Effector memory CD4-positive, alpha-beta T cell (primary cell): ENCODE data around the gene TOM1L1.
A peak's percentile ranks its signal among the peaks of the same experiment; 100 is the strongest.

Experiments
- DNase-seq, 3 donors: peaks; one replicate each; pipeline ENCODE4 v3.0.0-alpha.2; 2020
- H3K27ac ChIP-seq: 2 replicates; pipeline ENCODE4 v1.7.0; 2013; ENCODE audit warnings: mild to moderate bottlenecking, low read length, moderate library complexity; ENCODE audit not compliant: insufficient read depth, poor library complexity, severe bottlenecking
- H3K27me3 ChIP-seq: replicated peaks from 2 replicates; pipeline ENCODE4 v1.7.0; 2013; ENCODE audit warnings: mild to moderate bottlenecking, low read length; ENCODE audit not compliant: insufficient read depth, control insufficient read depth, poor library complexity, severe bottlenecking
- H3K36me3 ChIP-seq: 2 replicates; pipeline ENCODE4 v1.7.0; 2013; ENCODE audit warnings: mild to moderate bottlenecking, low read length, moderate library complexity; ENCODE audit not compliant: control insufficient read depth, insufficient read depth
- H3K4me1 ChIP-seq: 2 replicates; pipeline ENCODE4 v1.7.0; 2013; ENCODE audit warnings: low read length, mild to moderate bottlenecking; ENCODE audit not compliant: control insufficient read depth, insufficient read depth, poor library complexity, severe bottlenecking
- H3K4me3 ChIP-seq: 2 replicates; pipeline ENCODE4 v1.7.0; 2013; ENCODE audit warnings: low read length, low read depth, mild to moderate bottlenecking; ENCODE audit not compliant: insufficient read depth, poor library complexity, severe bottlenecking
- H3K9me3 ChIP-seq: 2 replicates; pipeline ENCODE4 v1.7.0; 2013; ENCODE audit warnings: mild to moderate bottlenecking, low read length, moderate library complexity; ENCODE audit not compliant: control insufficient read depth

Gene TOM1L1

DNA sequence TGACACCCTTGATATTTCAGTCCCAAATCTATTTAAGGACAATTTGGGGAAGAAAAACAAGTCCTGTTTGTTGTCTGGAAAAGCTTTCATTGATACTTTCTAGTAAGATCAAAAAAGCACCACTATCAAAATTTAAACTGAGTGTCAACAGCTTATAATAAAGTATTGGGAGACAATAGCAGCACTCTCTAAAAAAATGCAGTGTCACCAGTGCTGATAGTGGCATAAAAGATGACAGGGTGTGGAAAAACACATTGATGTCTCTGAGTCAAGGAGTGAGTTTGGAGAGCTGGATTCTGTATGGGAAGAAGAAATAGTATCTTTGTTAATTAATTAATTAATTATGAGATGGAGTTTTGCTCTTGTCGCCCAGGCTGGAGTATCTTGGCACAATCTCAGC, 8.3 kb upstream of the TOM1L1 start:
- H3K27ac ChIP-seq, result no peak overlapping the region
- no peak for DNase-seq
- no peak overlapping the region for H3K4me3 ChIP-seq
- H3K36me3 ChIP-seq, result no peaks in the 10 kb centered on the region
- H3K9me3 ChIP-seq, result no peaks in the 10 kb centered on the region
- H3K27me3 ChIP-seq, result no peaks in the 10 kb centered on the region
- H3K4me1 ChIP-seq, result no peaks in the 10 kb centered on the region

DNA sequence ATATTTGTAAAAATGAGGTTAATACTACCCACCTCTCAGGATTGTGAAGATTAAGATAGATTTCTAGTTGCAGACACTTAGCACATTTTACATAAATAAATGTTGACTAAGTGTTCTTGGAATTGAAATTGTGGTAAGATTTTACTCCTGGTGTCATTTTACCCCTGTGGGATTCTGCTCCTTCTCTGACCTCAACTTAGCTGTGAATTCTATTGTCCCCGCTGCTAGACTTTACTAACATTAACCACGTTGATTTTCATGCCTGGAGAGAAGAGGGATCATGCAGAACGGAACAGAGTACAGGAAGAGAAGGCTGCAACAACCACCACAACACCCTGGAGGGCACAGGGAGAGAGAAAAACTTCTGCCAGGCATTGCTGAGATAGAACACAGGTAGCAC, 2.1 kb upstream of the TOM1L1 start:
- Histone ChIP-seq H3K4me3 (no peak overlapping the region), H3K36me3 (no peaks in the 10 kb centered on the region), H3K9me3 (no peaks in the 10 kb centered on the region), H3K4me1 (no peaks in the 10 kb centered on the region), H3K27me3 (no peaks in the 10 kb centered on the region), H3K27ac (no peak overlapping the region)
- DNase-seq, result no peak

DNA sequence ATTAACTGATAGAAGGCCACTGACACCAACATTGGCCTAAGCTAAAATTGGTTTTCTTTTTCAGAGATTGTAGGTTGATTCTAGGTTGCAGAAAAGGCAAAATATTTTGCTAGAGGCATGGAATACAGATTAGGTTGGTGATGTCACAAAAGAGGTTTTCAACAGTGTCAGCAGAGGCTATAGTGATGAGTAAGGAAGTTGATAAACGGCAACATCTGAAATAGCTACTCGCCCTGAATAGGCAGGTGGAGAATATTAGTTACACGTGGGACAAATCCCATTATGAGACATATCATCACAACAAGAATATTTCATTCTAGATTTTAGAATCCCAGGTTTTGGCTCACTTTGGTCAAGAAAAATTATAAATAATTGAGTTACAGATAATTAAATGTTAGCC, 1.5 kb upstream of the TOM1L1 start:
- Histone ChIP-seq H3K27me3 (no peaks in the 10 kb centered on the region), H3K9me3 (no peaks in the 10 kb centered on the region), H3K36me3 (no peaks in the 10 kb centered on the region), H3K4me3 (no peak overlapping the region), H3K4me1 (no peaks in the 10 kb centered on the region), H3K27ac (no peak overlapping the region)
- no peak for DNase-seq

DNA sequence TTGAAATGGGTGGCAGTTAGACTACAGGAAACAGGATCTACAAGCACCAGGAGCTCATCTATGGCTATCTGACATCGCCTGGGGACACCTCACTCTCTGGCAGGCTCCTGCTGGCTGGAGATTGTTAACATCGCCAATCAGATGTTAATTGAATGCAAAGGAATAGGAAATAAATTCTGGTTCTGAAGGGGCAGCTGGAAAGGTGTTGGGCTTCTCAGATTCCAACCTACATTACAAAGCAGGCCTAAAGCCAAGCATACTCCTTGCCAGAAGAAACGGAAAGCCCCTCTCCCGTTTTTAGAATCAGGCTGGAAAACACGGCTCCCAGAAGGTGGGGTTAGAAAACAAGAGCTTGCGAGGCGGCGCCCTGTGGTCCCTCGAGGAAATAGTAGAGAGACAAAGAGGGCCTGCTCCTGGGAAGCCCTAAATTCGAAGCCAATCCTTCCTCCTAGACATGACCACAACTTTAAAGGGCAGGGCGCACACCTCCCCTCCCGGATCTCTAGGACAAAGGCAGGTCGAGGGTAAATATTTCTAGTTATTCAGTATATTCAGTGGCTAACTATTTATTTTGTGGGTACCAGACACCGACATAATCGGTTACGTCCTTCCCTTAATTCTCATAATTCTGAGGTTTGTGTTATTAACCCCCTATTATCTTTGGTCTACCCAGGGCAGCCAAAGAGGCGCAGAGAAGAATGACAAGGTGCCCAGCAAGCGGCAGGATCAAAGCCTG, 763 bp upstream of the TOM1L1 start:
- Histone ChIP-seq H3K9me3 (no peaks in the 10 kb centered on the region), H3K4me3 (peak overlapping the region; percentile 32), H3K36me3 (no peaks in the 10 kb centered on the region), H3K27me3 (no peaks in the 10 kb centered on the region), H3K27ac (no peak overlapping the region), H3K4me1 (no peaks in the 10 kb centered on the region)
- DNase-seq, result no peak

DNA sequence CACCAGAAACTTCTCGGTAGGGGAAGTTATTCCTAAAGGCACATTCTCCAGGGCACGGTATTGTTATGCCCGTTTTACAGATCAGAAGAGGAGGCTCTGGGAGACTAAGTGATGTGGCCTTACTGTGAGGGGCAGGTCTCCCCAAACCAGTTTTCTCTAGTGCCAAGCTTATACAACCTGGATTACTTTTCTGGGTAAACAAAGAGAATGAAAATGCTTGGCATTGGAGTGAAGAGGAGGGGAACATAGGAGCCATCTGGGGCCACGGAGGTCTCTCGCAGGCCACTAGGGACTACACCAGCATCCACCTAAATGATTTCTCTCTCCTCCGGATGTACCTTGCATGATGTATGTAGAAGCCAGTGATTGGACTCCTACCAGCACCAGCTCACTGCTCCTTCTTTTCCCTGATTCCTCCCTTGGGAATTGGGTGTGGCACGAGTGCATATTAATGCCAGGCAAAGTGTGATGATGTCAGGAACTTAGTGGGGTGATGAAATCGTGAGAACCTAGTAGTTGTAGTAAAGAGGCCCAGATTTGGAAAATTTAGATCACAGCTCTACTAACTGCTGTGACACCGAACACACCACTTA, 674 bp downstream of the TOM1L1 start:
- H3K36me3 ChIP-seq, result no peaks in the 10 kb centered on the region
- no peak overlapping the region for H3K4me3 ChIP-seq
- no peak overlapping the region for H3K27ac ChIP-seq
- DNase-seq, result no peak
- no peaks in the 10 kb centered on the region for H3K9me3 ChIP-seq
- no peaks in the 10 kb centered on the region for H3K4me1 ChIP-seq
- no peaks in the 10 kb centered on the region for H3K27me3 ChIP-seq

DNA sequence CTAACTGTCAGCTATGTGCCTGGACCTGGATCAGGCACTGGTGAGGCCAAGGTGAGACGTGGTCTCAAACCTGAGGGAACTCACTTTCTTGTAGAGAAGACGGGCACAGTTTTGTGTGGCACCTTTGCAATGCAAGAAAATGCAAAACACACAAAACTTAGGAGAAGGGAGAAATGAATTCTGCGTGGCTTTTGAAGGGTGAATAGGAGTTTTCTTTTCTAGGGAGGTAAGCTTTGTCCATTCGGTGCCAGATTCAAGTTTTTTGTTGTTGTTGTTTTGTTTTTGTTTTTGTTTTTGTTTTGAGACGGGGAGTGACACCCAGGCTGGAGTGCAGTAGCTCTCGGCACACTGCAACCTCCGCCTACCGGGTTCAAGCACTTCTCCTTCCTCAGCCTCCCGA, 1.4 kb downstream of the TOM1L1 start:
- no peaks in the 10 kb centered on the region for H3K27me3 ChIP-seq
- H3K4me3 ChIP-seq, result no peak overlapping the region
- H3K27ac ChIP-seq, result no peak overlapping the region
- DNase-seq, result no peak
- H3K36me3 ChIP-seq, result no peaks in the 10 kb centered on the region
- H3K4me1 ChIP-seq, result no peaks in the 10 kb centered on the region
- no peaks in the 10 kb centered on the region for H3K9me3 ChIP-seq

DNA sequence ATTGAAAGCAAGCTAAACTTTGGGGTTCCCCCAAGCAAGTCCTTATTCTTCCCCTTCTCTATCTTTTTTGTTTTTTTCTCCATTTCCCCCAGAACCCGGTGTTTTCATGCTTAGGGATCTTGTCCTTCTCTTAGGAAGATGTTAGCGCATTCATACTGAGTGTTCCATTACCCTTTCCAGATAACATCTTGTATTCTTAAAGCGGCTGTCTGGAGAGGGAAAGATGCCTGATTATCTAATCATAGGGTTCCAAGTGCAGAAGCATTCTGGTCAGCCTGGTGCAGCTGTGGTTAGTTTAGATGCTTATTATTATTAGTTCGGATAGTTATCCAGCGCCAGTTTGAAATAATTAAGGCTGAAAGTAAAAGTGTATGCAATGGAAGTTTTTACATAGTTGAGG, 2.0 kb downstream of the TOM1L1 start:
- DNase-seq, result no peak
- Histone ChIP-seq H3K4me1 (no peaks in the 10 kb centered on the region), H3K27me3 (no peaks in the 10 kb centered on the region), H3K36me3 (no peaks in the 10 kb centered on the region), H3K9me3 (no peaks in the 10 kb centered on the region), H3K4me3 (no peak overlapping the region), H3K27ac (no peak overlapping the region)

DNA sequence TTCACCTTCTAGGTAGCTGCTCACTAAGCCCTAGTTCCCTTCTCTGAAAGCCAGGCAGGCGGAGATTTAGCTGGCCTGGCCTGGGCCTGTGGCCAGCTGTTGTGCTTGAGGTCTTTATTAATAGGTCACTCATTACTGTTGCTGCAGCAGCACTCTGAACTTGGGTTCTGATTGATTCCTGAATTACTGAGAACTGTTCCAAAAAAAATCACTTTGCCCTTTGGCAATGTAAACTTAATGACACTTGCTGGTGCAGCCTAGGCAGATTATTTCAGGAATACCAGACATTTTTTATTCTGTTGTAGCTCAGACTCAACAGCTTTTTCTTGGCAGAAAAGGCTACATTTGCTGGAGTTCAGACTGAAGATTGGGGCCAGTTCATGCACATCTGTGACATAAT, 2.7 kb downstream of the TOM1L1 start:
- no peaks in the 10 kb centered on the region for H3K4me1 ChIP-seq
- no peaks in the 10 kb centered on the region for H3K27me3 ChIP-seq
- DNase-seq, result no peak
- no peak overlapping the region for H3K27ac ChIP-seq
- H3K9me3 ChIP-seq, result no peaks in the 10 kb centered on the region
- no peaks in the 10 kb centered on the region for H3K36me3 ChIP-seq
- H3K4me3 ChIP-seq, result no peak overlapping the region

DNA sequence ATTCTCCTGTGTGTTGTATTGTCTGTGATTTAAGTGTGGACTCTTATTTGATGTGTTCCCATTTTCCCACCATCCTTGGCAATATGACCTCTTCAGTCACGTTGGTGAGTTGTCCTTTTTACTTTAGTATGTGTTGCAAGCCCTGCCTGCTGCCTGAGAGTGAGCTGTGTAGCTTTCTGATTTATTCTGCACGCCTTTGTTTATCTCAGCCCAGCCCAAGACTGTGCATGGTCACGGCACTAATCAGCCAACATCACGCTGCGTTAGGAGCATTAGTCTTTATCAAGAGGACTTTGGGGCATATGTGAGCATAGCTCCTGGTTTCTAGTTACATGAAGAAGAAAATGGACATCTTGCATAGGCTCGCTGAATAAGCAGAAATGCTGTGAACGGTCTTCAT, 6.0 kb downstream of the TOM1L1 start:
- no peaks in the 10 kb centered on the region for H3K36me3 ChIP-seq
- no peaks in the 10 kb centered on the region for H3K4me1 ChIP-seq
- no peak overlapping the region for H3K27ac ChIP-seq
- no peak for DNase-seq
- H3K4me3 ChIP-seq, result no peak overlapping the region
- no peaks in the 10 kb centered on the region for H3K9me3 ChIP-seq
- H3K27me3 ChIP-seq, result no peaks in the 10 kb centered on the region

DNA sequence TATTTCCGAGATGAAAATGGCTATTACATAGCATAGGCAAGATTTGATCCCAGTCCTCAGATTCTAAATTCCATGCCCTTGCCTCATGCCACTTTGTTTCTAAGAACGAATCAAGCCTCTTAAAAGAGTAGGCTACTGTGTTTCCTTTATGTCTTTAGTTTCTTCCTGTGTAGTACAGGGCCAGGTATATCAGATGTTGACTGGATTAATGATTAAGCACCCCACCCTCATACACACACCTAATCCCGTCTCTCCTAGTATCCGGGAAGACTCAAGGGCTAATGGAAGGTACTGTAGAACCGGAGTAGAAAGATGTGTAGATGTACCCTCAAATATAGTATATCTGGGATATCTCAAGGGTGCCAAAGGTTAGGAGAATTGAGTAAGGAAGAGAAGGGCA, 6.7 kb downstream of the TOM1L1 start:
- H3K36me3 ChIP-seq, result no peaks in the 10 kb centered on the region
- DNase-seq, result no peak
- H3K27me3 ChIP-seq, result no peaks in the 10 kb centered on the region
- H3K4me3 ChIP-seq, result no peak overlapping the region
- H3K9me3 ChIP-seq, result no peaks in the 10 kb centered on the region
- no peak overlapping the region for H3K27ac ChIP-seq
- H3K4me1 ChIP-seq, result no peaks in the 10 kb centered on the region
